HG03060 (cell line): ENCODE results near the gene FLCN.

Experiments used
- ATAC-seq: cut with Tn5 transposase; IDR thresholded peaks from one replicate; pipeline ENCODE4 v1.9.1; 2021; ENCODE audit warnings: low read depth, moderate number of reproducible peaks; ENCODE audit not compliant: unreplicated experiment

FLCN gene

GRCh38 chr17:17170346-17170985 is 66.5 kb downstream of the FLCN start:
- ATAC-seq: no peak

GRCh38 chr17:17169396-17169795 is 67.6 kb downstream of the FLCN start:
- no peak for ATAC-seq

GRCh38 chr17:17168401-17168800 is 68.6 kb downstream of the FLCN start:
- ATAC-seq: no peak

- no peak for ATAC-seq
Measured at GRCh38 chr17:17167986-17168385, 69.0 kb downstream of the FLCN start.

- no peak for ATAC-seq
Measured at GRCh38 chr17:17167356-17167755, 69.6 kb downstream of the FLCN start.

- no peak for ATAC-seq
Measured at GRCh38 chr17:17166446-17166845, 70.5 kb downstream of the FLCN start.

- ATAC-seq: no peak
Measured at GRCh38 chr17:17165666-17166308, 71.2 kb downstream of the FLCN start.

- ATAC-seq: no peak
Measured at GRCh38 chr17:17164676-17165075, 72.3 kb downstream of the FLCN start.

- no peak for ATAC-seq
Measured at GRCh38 chr17:17164156-17164555, 72.8 kb downstream of the FLCN start.
